Activated naive CD8-positive, alpha-beta T cell (primary cell): Measurements from ENCODE around the gene TRIM28.

ENCODE experiments used
- H3K27ac Mint-ChIP-seq: one replicate; pipeline ENCODE4 v1.8.0; 2021; ENCODE audit warnings: mixed read lengths
- H3K27me3 Mint-ChIP-seq: one replicate; pipeline ENCODE4 v1.8.0; 2021; ENCODE audit warnings: mixed read lengths
- H3K36me3 Mint-ChIP-seq: one replicate; pipeline ENCODE4 v1.8.0; 2021; ENCODE audit warnings: mixed read lengths
- H3K4me1 Mint-ChIP-seq: one replicate; pipeline ENCODE4 v1.8.0; 2021; ENCODE audit warnings: low read depth, mixed read lengths
- H3K4me3 Mint-ChIP-seq: one replicate; pipeline ENCODE4 v1.8.0; 2021; ENCODE audit warnings: mild to moderate bottlenecking, mixed read lengths
- H3K9me3 Mint-ChIP-seq: one replicate; pipeline ENCODE4 v1.8.0; 2021; ENCODE audit warnings: low read depth, mixed read lengths

The TRIM28 gene

GRCh38 chr19:58515259-58515658 is 28.6 kb upstream of the TRIM28 start:
- H3K4me1 Mint-ChIP-seq: peaks cover 45% of the 10 kb centered on the region
- H3K27ac Mint-ChIP-seq: peak overlapping the region; percentile 76
- no peaks in the 10 kb centered on the region for H3K27me3 Mint-ChIP-seq
- H3K4me3 Mint-ChIP-seq: peak overlapping the region; percentile 89
- H3K9me3 Mint-ChIP-seq: no peaks in the 10 kb centered on the region
- no peaks in the 10 kb centered on the region for H3K36me3 Mint-ChIP-seq

- H3K36me3 Mint-ChIP-seq: no peaks in the 10 kb centered on the region
- no peak overlapping the region for H3K27ac Mint-ChIP-seq
- H3K27me3 Mint-ChIP-seq: no peaks in the 10 kb centered on the region
- peak overlapping the region; percentile 89 for H3K4me3 Mint-ChIP-seq
- H3K4me1 Mint-ChIP-seq: peaks cover 51% of the 10 kb centered on the region
- H3K9me3 Mint-ChIP-seq: no peaks in the 10 kb centered on the region
Observed at GRCh38 chr19:58516246-58516836, 27.5 kb upstream of the TRIM28 start.

DNA sequence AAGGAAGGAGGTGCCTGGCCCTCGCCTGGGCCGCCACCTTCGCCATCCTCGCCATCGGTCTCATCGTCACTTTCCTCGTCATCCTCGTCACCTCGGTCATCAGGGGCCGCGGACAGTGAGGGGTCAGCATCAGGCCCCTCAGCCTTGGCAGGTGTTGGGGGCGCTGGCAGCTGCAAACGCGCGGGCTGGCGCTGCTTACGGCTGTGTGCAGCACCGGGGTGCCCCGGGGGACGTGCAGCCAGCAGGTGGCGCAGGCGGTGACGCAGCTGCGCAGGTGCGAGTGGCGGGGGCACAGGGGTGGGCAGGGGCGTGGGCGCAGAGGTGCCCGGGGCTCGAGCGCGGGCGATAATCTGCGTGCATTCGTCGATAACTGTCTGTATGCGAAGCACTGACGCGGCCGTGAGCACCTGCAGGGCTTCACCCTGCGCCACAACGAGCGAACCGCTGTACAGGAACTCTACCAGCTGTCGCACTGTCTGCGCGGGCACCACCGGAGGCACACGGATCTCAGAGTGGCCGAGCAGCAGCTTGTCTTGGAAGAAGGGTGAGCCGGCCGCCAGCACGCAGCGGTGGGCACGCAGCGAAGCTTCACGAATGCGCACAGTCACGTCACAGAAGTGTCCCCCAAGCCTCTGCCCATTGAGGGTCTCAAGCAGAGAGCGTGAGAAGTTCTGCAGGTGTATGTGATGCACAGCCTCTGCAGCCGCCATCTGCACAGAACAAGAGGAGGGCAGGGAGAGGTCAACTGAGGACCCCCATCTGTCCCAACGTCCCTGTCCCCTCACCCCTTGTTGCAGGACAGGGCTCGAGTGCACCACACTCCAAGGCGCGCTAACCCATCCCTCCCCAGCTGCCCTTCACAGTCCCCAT is 26.7 kb upstream of the TRIM28 start:
- Mint-ChIP-seq H3K36me3 (no peaks in the 10 kb centered on the region), H3K9me3 (no peaks in the 10 kb centered on the region), H3K4me1 (peaks cover 52% of the 10 kb centered on the region), H3K27me3 (no peaks in the 10 kb centered on the region), H3K27ac (no peak overlapping the region), H3K4me3 (peak overlapping the region; percentile 20)

DNA sequence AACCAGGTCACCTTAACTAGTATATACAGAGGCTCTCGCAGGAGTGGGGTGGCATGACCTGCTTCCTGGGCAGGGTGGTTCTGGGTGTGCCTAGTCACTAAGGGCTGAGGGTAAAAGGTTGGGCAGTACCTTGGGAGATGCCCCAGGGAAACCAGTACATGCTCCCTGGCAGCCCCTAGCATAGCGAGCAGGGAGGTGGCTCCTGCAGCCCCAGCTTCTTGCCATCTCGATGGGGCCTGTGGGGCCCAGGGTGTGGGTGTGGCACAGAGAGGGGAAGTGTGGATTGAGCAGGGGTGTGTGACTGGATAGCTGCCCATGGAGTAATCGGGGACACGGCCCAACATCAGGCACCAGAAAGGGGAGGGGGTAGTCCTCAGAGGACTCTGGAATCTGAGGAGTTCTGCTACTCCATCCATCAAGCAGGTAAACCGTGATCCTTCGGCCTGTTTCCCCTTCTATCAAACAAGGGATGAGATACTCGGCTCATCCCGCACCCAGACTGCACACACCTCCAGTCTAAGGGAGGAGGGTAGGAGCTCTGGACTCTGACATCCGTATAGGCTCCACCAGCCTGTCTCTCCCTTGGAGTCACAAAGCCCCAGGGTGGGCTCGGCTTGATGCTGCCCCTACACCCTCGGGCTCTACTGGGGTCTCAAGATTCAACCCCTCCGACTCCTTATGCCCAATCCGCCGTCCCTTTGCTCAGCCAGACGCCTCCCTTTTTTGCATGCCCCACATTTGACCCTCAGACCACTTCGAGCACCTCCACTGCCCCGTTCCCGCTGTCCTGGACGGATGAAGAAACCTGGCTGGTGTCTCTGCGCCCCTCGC is 25.4 kb upstream of the TRIM28 start:
- Mint-ChIP-seq H3K4me3 (peak overlapping the region; percentile 97), H3K4me1 (peaks cover 52% of the 10 kb centered on the region), H3K9me3 (no peaks in the 10 kb centered on the region), H3K27me3 (no peaks in the 10 kb centered on the region), H3K36me3 (no peaks in the 10 kb centered on the region), H3K27ac (peak overlapping the region; percentile 97)

- H3K9me3 Mint-ChIP-seq: no peaks in the 10 kb centered on the region
- H3K36me3 Mint-ChIP-seq: no peaks in the 10 kb centered on the region
- H3K27ac Mint-ChIP-seq: peak overlapping the region; percentile 97
- peak overlapping the region; percentile 97 for H3K4me3 Mint-ChIP-seq
- H3K4me1 Mint-ChIP-seq: peaks cover 49% of the 10 kb centered on the region
- no peaks in the 10 kb centered on the region for H3K27me3 Mint-ChIP-seq
Observed at GRCh38 chr19:58519087-58519354, 24.8 kb upstream of the TRIM28 start.

GRCh38 chr19:58519355-58520256 is 24.3 kb upstream of the TRIM28 start, which contains the start of gene ZBTB45:
Gene ZBTB45, minus strand, starts transcription at chr19:58519810. Its CDS starts 2,137 bp downstream, at chr19:58517673.
- peaks cover 45% of the 10 kb centered on the region for H3K4me1 Mint-ChIP-seq
- no peaks in the 10 kb centered on the region for H3K36me3 Mint-ChIP-seq
- H3K4me3 Mint-ChIP-seq: peak within 1 kb of the TSS; percentile 97
- no peaks in the 10 kb centered on the region for H3K27me3 Mint-ChIP-seq
- H3K9me3 Mint-ChIP-seq: no peaks in the 10 kb centered on the region
- H3K27ac Mint-ChIP-seq: peak within 1 kb of the TSS; percentile 97

GRCh38 chr19:58520257-58520599 is 23.6 kb upstream of the TRIM28 start:
- Mint-ChIP-seq H3K27me3 (no peaks in the 10 kb centered on the region), H3K4me3 (peak overlapping the region; percentile 97), H3K4me1 (peaks cover 41% of the 10 kb centered on the region), H3K27ac (peak overlapping the region; percentile 97), H3K36me3 (no peaks in the 10 kb centered on the region), H3K9me3 (no peaks in the 10 kb centered on the region)

- H3K36me3 Mint-ChIP-seq: no peaks in the 10 kb centered on the region
- no peaks in the 10 kb centered on the region for H3K27me3 Mint-ChIP-seq
- H3K4me1 Mint-ChIP-seq: peaks cover 31% of the 10 kb centered on the region
- peak overlapping the region; percentile 54 for H3K4me3 Mint-ChIP-seq
- no peaks in the 10 kb centered on the region for H3K9me3 Mint-ChIP-seq
- no peak overlapping the region for H3K27ac Mint-ChIP-seq
Observed at GRCh38 chr19:58521651-58522050, 22.2 kb upstream of the TRIM28 start.

GRCh38 chr19:58522709-58523108 is 21.2 kb upstream of the TRIM28 start:
- H3K9me3 Mint-ChIP-seq: no peaks in the 10 kb centered on the region
- no peaks in the 10 kb centered on the region for H3K36me3 Mint-ChIP-seq
- no peak overlapping the region for H3K27ac Mint-ChIP-seq
- no peaks in the 10 kb centered on the region for H3K27me3 Mint-ChIP-seq
- peaks cover 26% of the 10 kb centered on the region for H3K4me1 Mint-ChIP-seq
- H3K4me3 Mint-ChIP-seq: no peak overlapping the region

GRCh38 chr19:58529405-58529804 is 14.5 kb upstream of the TRIM28 start:
- H3K4me3 Mint-ChIP-seq: no peak overlapping the region
- no peaks in the 10 kb centered on the region for H3K4me1 Mint-ChIP-seq
- no peak overlapping the region for H3K27ac Mint-ChIP-seq
- no peaks in the 10 kb centered on the region for H3K36me3 Mint-ChIP-seq
- H3K27me3 Mint-ChIP-seq: no peaks in the 10 kb centered on the region
- H3K9me3 Mint-ChIP-seq: no peaks in the 10 kb centered on the region

DNA sequence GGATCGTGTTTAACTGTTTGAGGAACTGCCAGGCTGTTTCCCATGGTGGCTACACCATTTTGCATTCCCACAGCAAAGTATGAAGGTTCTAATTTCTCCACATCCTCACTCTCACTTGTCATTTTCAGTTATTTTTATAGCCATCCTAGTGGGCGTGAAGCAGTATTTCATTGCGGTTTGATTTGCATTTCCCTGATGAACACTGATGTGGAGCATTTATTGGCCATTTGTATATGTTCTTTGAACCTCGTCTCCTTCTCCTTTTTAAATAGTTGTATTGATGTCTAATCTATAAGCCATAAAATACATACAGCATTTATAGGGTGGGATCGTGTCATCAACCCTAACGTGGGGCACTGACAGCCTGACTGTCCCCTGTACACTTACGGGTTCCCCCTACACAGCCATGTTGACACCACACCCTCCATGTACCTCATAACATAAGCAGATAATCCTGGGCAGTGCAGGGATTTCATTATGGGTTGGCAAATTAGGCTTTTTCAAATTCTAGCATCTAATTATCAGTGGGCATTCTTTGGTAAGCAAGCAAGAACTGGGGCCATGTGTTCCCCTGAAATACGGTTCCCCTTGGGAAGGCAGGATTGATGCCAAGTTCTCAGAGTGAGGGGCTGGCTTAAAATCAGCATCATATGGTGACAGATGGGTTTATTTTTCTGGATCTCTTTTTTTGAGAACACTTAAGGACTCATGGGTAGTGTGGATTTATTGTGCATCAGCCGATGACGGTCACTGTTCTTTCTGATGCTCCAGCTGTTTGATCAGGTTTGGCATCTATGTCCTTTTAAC is 12.6 kb upstream of the TRIM28 start:
- Mint-ChIP-seq H3K4me1 (no peaks in the 10 kb centered on the region), H3K27ac (no peak overlapping the region), H3K4me3 (no peak overlapping the region), H3K36me3 (no peaks in the 10 kb centered on the region), H3K9me3 (no peaks in the 10 kb centered on the region), H3K27me3 (no peaks in the 10 kb centered on the region)

DNA sequence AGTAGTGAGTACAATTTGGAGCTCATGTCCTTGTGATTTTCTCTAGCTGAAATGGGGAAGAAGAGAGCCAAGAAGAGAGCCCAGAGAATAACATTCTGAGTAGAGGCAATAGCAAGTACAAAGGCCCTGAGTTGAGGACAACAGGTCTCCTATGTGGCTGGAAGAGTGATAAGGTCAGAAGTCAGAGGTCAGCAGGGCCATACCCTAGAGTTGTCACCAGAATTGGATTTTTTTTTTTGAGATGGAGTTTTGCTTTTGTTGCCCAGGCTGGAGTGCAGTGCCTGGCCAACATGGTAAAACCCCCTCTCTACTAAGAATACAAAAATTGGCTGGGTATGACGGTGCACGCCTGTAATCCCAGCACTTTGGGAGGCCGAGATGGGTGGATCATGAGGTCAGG is 8.0 kb upstream of the TRIM28 start:
- Mint-ChIP-seq H3K4me3 (no peak overlapping the region), H3K27ac (no peak overlapping the region), H3K36me3 (no peaks in the 10 kb centered on the region), H3K27me3 (no peaks in the 10 kb centered on the region), H3K4me1 (peaks cover 5% of the 10 kb centered on the region), H3K9me3 (no peaks in the 10 kb centered on the region)

DNA sequence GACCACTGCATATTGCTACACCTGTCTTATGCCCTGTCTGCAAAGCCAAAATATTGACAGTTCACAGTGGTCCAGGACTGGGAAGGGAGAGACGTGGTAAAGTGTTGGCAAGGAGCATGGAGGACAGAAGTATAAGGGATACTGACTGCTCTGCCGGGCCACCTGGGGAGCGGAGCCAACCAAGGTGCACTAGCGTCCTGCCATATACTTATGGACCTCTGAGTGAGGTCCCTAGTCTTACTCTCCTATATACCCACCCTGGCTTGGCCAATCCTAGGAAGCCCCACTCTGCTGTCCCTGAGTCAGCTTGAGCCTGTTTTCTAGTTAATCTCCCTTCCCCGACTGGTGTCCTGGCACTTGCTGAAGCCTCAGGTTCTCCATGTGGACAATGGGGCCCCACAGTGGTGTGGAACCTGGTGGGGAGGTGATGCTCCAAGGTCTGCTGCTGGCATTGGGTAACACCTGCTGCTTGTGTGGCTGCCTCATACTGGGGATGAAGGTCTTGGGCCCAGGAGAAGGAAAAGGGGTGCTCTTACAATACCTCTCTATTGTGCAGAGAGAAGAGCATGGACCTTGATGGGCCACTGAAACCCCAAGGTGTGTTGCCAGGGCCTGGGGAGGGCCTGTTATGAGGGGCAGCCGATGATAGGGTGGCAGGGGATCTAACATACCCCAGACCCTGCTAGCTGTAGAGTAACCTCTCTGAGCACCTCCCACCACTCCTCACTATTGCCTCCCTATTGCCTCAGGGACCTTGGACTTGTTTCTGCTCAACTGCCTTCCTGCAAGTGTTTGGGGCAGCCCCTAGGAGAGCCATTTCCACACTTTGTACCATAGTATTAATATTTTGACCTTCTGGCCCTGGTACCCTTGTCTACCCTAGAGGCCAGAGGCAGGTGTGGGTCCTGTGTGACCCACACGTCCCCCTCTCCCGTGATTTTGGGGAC is 6.7 kb upstream of the TRIM28 start:
- peaks cover 5% of the 10 kb centered on the region for H3K4me1 Mint-ChIP-seq
- H3K9me3 Mint-ChIP-seq: no peaks in the 10 kb centered on the region
- H3K4me3 Mint-ChIP-seq: peak overlapping the region; percentile 7
- H3K27me3 Mint-ChIP-seq: no peaks in the 10 kb centered on the region
- H3K27ac Mint-ChIP-seq: no peak overlapping the region
- no peaks in the 10 kb centered on the region for H3K36me3 Mint-ChIP-seq
